Panc1 (cell line): ENCODE measurements around the gene BOLA2B. TPM values are rescaled to one million over a fixed set of nuclear protein-coding genes. Genes with fewer than 3 reads are reported as not detected.

Experiments
- ATAC-seq: fragments of 200-7000 bp; cut with Tn5 transposase; 2 replicates; pipeline ENCODE4 v1.9.1; 2020; ENCODE audit warnings: mild to moderate bottlenecking, moderate library complexity
- BruUV-seq: library from RNA; stranded (reverse); fragments of 400-500 nt; replicated peaks from 2 replicates; lab custom pipeline; 2021; lab: Mats Ljungman, UMichigan
- CTCF ChIA-PET: fragments of 300-600 bp; sonication (Branson Sonifier 250); formaldehyde crosslinking; loops from one replicate; lab custom pipeline; 2022; ENCODE audit warnings: antibody characterized with exemption; lab: Charles Lee
- POLR2A ChIA-PET: fragments of 300-600 bp; sonication (Branson Sonifier 250); formaldehyde crosslinking; loops from one replicate; lab custom pipeline; 2022; ENCODE audit warnings: antibody characterized with exemption; lab: Charles Lee
- DNase-seq: peaks from one replicate; pipeline ENCODE4 v3.0.0-alpha.2; 2010; ENCODE audit warnings: low read depth, low spot score
- H3K27ac ChIP-seq: 2 replicates; pipeline ENCODE4 v1.5.1; 2011; ENCODE audit warnings: mild to moderate bottlenecking, low read length, inconsistent platforms
- H3K27me3 ChIP-seq: fragments of 200-500 bp; sonication (Bioruptor generic); 2 replicates; pipeline ENCODE4 v1.6.0; 2014; ENCODE audit warnings: low read length, inconsistent platforms; ENCODE audit not compliant: control insufficient read depth, insufficient read depth
- H3K36me3 ChIP-seq: fragments of 200-500 bp; sonication (Bioruptor generic); 2 replicates; pipeline ENCODE4 v1.5.1; 2014; ENCODE audit warnings: inconsistent platforms, mild to moderate bottlenecking, low read length, moderate library complexity; ENCODE audit not compliant: control insufficient read depth, insufficient read depth
- H3K4me1 ChIP-seq: 2 replicates; pipeline ENCODE4 v1.5.1; 2011; ENCODE audit warnings: inconsistent platforms, mild to moderate bottlenecking, low read length, moderate library complexity; ENCODE audit not compliant: control insufficient read depth, insufficient read depth
- H3K4me3 ChIP-seq, 2 experiments: 2 replicates each; pipeline ENCODE4 v1.5.1; 2011 to 2012; ENCODE audit warnings: low read depth in 2 of 2, low read length in 2 of 2, mild to moderate bottlenecking in 2 of 2, inconsistent platforms in 1 of 2, moderate library complexity in 1 of 2
- H3K9me3 ChIP-seq: fragments of 200-500 bp; sonication (Bioruptor generic); 2 replicates; pipeline ENCODE4 v1.5.1; 2014; ENCODE audit warnings: low read depth, mild to moderate bottlenecking, inconsistent platforms, low read length, moderate library complexity; ENCODE audit not compliant: control insufficient read depth, insufficient read depth
- CTCF ChIP-seq: fragments of 450-650 bp; IDR thresholded peaks from 2 replicates; pipeline ENCODE4 v1.5.1; 2017; ENCODE audit warnings: mild to moderate bottlenecking
- POLR2AphosphoS5 ChIP-seq: IDR thresholded peaks from 2 replicates; pipeline ENCODE4 v1.6.1; 2012; ENCODE audit warnings: mild to moderate bottlenecking, low read depth, low read length, moderate library complexity
- REST ChIP-seq, 2 experiments: IDR thresholded peaks; 2 replicates each; pipeline ENCODE4 v1.6.1; 2011 to 2012; ENCODE audit warnings: low read depth in 2 of 2, control low read depth in 1 of 2, low read length in 1 of 2, mild to moderate bottlenecking in 1 of 2, moderate library complexity in 1 of 2; ENCODE audit not compliant: insufficient read depth in 1 of 2
- SIN3A ChIP-seq: IDR thresholded peaks from 2 replicates; pipeline ENCODE4 v1.6.1; 2012; ENCODE audit warnings: low read depth, mild to moderate bottlenecking, low read length, moderate library complexity, borderline replicate concordance; ENCODE audit not compliant: insufficient read depth
- in situ Hi-C: cut with HindIII; loops from 2 replicates; pipeline ENCODE4 v1.10.0; 2016; ENCODE audit warnings: low sequenced_read_pairs, low pct_unique_long_range_greater_than_20kb
- intact Hi-C: fragments of 100-400 bp; cut with micrococcal nuclease; formaldehyde crosslinking; loops from one replicate; pipeline ENCODE4 v1.10.0; 2022; ENCODE audit not compliant: unreplicated experiment
- total RNA-seq: library from RNA; stranded (reverse); gene quantifications from one replicate; pipeline ENCODE4 v1.2.1, GENCODE V29; 2021; ENCODE audit not compliant: unreplicated experiment

The BOLA2B gene
- total RNA-seq, 1 experiment from 2014 or later = 178 TPM

GRCh38 chr16:30152517-30152916 lies 40.9 kb downstream of the BOLA2B start:
- Histone ChIP-seq H3K27ac (no peak overlapping the region), H3K36me3 (no peaks in the 10 kb centered on the region), H3K4me1 (no peaks in the 10 kb centered on the region), H3K4me3 (no peak overlapping the region), H3K27me3 (no peaks in the 10 kb centered on the region), H3K9me3 (peaks cover 5% of the 10 kb centered on the region; the same call in 1 of the 2 replicates)
- CTCF ChIA-PET = interaction anchor here (0.6 kb wide), 1 partner anchor 28 kb away, joined by 4 read pairs; no protein-coding TSS in a partner anchor
- BruUV-seq = no TSS peak
- TF ChIP-seq CTCF = no peak
- no peak for TF ChIP-seq REST (IDR thresholded peaks at IDR 0.05; ENCODE audit: insufficient read depth in 1 of 2, low read depth in 2 of 2, low read length in 1 of 2)
- TF ChIP-seq POLR2AphosphoS5 = no peak
- in situ Hi-C loops = no loop called here
- DNase-seq (no peak), ATAC-seq (no peak)
- intact Hi-C loops = no loop called here
- POLR2A ChIA-PET = no interaction called here

- no peak overlapping the region for H3K4me3 ChIP-seq
- ATAC-seq (no peak), DNase-seq (no peak)
- in situ Hi-C loops (no loop called here), intact Hi-C loops (no loop called here)
- ChIA-PET POLR2A (no interaction called here), CTCF (interaction anchor here (0.8 kb wide), 1 partner anchor 59 kb away, joined by 3 read pairs; the partner anchor contains the start of gene TBX6)
- H3K36me3 ChIP-seq = no peaks in the 10 kb centered on the region
- no peak for TF ChIP-seq REST (IDR thresholded peaks at IDR 0.05; ENCODE audit: insufficient read depth in 1 of 2, low read depth in 2 of 2, low read length in 1 of 2)
- TF ChIP-seq CTCF = no peak
- TF ChIP-seq SIN3A = no peak
- no peaks in the 10 kb centered on the region for H3K4me1 ChIP-seq
- BruUV-seq = no TSS peak
- no peaks in the 10 kb centered on the region for H3K27me3 ChIP-seq
- peaks cover 5% of the 10 kb centered on the region; the same call in 1 of the 2 replicates for H3K9me3 ChIP-seq
- H3K27ac ChIP-seq = no peak overlapping the region
Measured at GRCh38 chr16:30151091-30151490, 42.4 kb downstream of the BOLA2B start.
